ENCODE results near the gene TATDN2. TPM values are rescaled to one million over a fixed set of nuclear protein-coding genes. Genes with fewer than 3 reads are reported as not detected.
"Not testable (repeated sequence)": the region's sequence is repeated elsewhere in the genome, so short reads cannot be mapped to it uniquely, and the experiment has no call there.

The TATDN2 gene
- polyA plus RNA-seq, 6 donors from 2014 or later, result 5.5 to 12.4 (median 9.7) TPM

DNA sequence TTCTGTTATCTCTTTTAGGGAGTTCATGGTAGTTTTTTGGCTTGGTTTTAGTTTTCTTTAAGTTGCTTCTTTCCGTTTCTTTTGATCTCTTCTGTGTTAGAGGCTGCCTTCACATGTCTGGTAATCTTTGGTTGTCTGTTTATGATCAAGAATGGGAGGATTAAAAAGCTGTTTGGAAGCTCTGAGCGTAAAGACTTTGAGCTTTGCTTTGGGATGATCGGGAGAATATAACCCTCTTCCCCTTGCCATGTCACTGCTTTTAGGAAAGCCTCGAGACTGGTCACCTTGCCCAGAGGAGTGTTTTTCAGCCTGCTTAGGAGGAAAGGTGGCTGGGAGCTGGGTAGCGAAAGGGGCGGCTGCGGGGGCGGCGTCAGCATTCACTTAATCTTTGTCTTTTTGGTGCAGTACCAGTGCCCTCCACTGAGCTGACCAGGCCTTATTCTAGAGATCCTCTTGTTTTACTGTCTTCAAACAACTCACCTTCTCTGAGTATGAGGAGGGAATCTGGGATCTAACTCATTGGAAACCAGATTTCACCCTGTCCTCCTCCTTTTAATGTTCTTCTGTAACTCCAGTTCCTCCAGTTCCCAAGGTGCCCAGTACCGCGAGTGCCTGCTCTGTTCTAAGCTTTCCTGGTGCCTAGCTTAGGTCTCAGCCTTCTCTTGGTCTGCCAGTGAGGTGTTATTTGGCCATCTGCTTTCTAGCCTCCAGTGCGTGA, 15.5 kb downstream of the TATDN2 start:
- DNase-seq (peak; percentile 7), ATAC-seq (ENCODE audit: low read depth in 2 of 2) (peak; percentile 75 to 78)
- H3K27ac Mint-ChIP-seq, result peak overlapping the region in 5 of 6 donors; percentile 1 to 79 (median 75)
- peaks cover 40 to 71% (median 65%) of the 10 kb centered on the region in 3 donors for H3K4me1 Mint-ChIP-seq
- no peak overlapping the region for H3K4me3 Mint-ChIP-seq
- no peaks in the 10 kb centered on the region for H3K9me3 Mint-ChIP-seq
- no peaks in the 10 kb centered on the region for H3K27me3 Mint-ChIP-seq
- H3K36me3 Mint-ChIP-seq, result peaks cover 40 to 51% of the 10 kb centered on the region in 2 donors

- no peak for ATAC-seq (ENCODE audit: low read depth in 2 of 2)
- H3K27ac Mint-ChIP-seq, result peak overlapping the region in 1 of 6 donors; percentile 22
- peaks cover 30 to 40% of the 10 kb centered on the region in 2 donors for H3K36me3 Mint-ChIP-seq
- no peaks in the 10 kb centered on the region for H3K9me3 Mint-ChIP-seq
- H3K27me3 Mint-ChIP-seq, result no peaks in the 10 kb centered on the region
- peaks cover 33 to 64% (median 58%) of the 10 kb centered on the region in 3 donors for H3K4me1 Mint-ChIP-seq
- no peak overlapping the region for H3K4me3 Mint-ChIP-seq
- DNase-seq, result no peak
Measured at GRCh38 chr3:10265833-10266232, 17.6 kb downstream of the TATDN2 start.

- peaks cover 26 to 29% of the 10 kb centered on the region in 2 donors for H3K36me3 Mint-ChIP-seq
Measured at GRCh38 chr3:10266936-10267335, 18.7 kb downstream of the TATDN2 start.

GRCh38 chr3:10268116-10268515, 19.9 kb downstream of the TATDN2 start:
- H3K36me3 Mint-ChIP-seq, result peaks cover 26 to 27% of the 10 kb centered on the region in 2 donors
- no peak overlapping the region for H3K27ac Mint-ChIP-seq

More at GRCh38 chr3:10266936-10267335, 18.7 kb downstream of the TATDN2 start:
- DNase-seq; H3K9me3 Mint-ChIP-seq; ATAC-seq (ENCODE audit: low read depth in 2 of 2); H3K27me3 Mint-ChIP-seq: not testable (repeated sequence)
- peaks cover 27 to 58% (median 54%) of the 10 kb centered on the region in 3 donors for H3K4me1 Mint-ChIP-seq
- H3K4me3 Mint-ChIP-seq, result peak overlapping the region in 1 of 8 donors; percentile 25
- peak overlapping the region in 2 of 6 donors; percentile 31 to 49 for H3K27ac Mint-ChIP-seq

DNA sequence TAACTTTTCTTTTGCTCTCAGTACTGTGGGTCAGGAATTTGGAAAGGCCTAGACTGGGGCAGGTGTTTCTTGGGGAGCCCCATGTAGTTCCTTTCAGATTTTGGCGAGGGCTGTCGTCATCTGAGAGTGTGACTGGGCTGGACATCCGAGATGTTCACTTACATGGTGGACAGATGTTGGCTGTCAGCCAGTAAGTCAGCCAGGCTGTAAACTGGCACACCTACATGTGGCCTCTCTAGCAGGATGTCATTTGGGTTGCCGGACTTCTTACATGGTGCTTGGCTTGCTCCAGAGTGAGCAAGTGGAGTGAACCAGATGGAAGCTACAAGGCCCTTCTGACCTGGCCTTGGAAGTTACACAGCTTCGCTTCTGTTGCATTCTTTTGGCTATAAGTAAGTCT, 20.7 kb downstream of the TATDN2 start:
- H3K36me3 Mint-ChIP-seq, result peaks cover 21% of the 10 kb centered on the region in 2 donors

More at GRCh38 chr3:10268116-10268515, 19.9 kb downstream of the TATDN2 start:
- Mint-ChIP-seq H3K4me1 (peaks cover 26 to 55% (median 50%) of the 10 kb centered on the region in 3 donors), H3K9me3 (no peaks in the 10 kb centered on the region), H3K27me3 (no peaks in the 10 kb centered on the region), H3K4me3 (no peak overlapping the region)
- no peak for DNase-seq
- ATAC-seq (ENCODE audit: low read depth in 2 of 2), result no peak

GRCh38 chr3:10269443-10269842, 21.2 kb downstream of the TATDN2 start:
- peak overlapping the region in 2 of 6 donors; percentile 12 to 28 for H3K27ac Mint-ChIP-seq
- peaks cover 16 to 18% of the 10 kb centered on the region in 2 donors for H3K36me3 Mint-ChIP-seq
- ATAC-seq (ENCODE audit: low read depth in 2 of 2), result no peak
- H3K4me3 Mint-ChIP-seq, result no peak overlapping the region
- DNase-seq, result no peak
- H3K4me1 Mint-ChIP-seq, result peaks cover 25 to 55% (median 52%) of the 10 kb centered on the region in 3 donors
- no peaks in the 10 kb centered on the region for H3K9me3 Mint-ChIP-seq
- H3K27me3 Mint-ChIP-seq, result no peaks in the 10 kb centered on the region

More for the DNA sequence above, 20.7 kb downstream of the TATDN2 start:
- Mint-ChIP-seq H3K27ac (peak overlapping the region in 2 of 6 donors; percentile 12), H3K4me1 (peaks cover 25 to 55% (median 51%) of the 10 kb centered on the region in 3 donors), H3K9me3 (no peaks in the 10 kb centered on the region), H3K27me3 (no peaks in the 10 kb centered on the region), H3K4me3 (no peak overlapping the region)
- no peak for ATAC-seq (ENCODE audit: low read depth in 2 of 2)
- DNase-seq, result no peak

- H3K36me3 Mint-ChIP-seq, result not testable (repeated sequence)
Measured at GRCh38 chr3:10272476-10272875, 24.2 kb downstream of the TATDN2 start.

DNA sequence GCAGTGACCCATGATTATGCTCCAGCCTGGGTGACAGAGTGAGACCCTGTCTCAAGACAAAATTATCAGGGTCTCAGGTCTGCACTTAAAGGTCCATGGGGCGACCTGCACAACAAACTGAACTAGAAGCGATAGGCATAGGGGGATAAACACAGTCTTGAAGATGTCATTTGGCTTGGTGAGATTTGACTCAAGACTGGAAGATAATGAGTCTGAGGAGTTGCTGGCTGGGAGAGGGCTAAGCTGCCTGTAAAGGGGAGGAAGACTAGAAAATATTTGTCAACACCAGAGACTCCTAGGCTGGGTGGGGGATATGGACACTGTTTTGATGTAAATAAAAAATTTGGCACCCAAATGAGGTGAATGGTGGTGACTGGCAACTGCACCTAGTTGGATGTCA, 24.7 kb downstream of the TATDN2 start:
- peaks cover 17 to 38% (median 34%) of the 10 kb centered on the region in 3 donors for H3K4me1 Mint-ChIP-seq
- H3K27me3 Mint-ChIP-seq, result no peaks in the 10 kb centered on the region
- no peak for ATAC-seq (ENCODE audit: low read depth in 2 of 2)
- H3K27ac Mint-ChIP-seq, result peak overlapping the region in 5 of 6 donors; percentile 47 to 91 (median 71)
- H3K36me3 Mint-ChIP-seq, result peaks cover 4 to 8% of the 10 kb centered on the region in 2 donors
- no peak for DNase-seq
- no peaks in the 10 kb centered on the region for H3K9me3 Mint-ChIP-seq
- peak overlapping the region in 7 of 8 donors; percentile 8 to 71 (median 21) for H3K4me3 Mint-ChIP-seq

More at GRCh38 chr3:10272476-10272875, 24.2 kb downstream of the TATDN2 start:
- peaks cover 20 to 42% (median 36%) of the 10 kb centered on the region in 3 donors for H3K4me1 Mint-ChIP-seq
- not testable (repeated sequence) for H3K27me3 Mint-ChIP-seq; DNase-seq; ATAC-seq (ENCODE audit: low read depth in 2 of 2); H3K9me3 Mint-ChIP-seq
- H3K4me3 Mint-ChIP-seq, result peak overlapping the region in 1 of 8 donors; percentile 5
- peak overlapping the region in 2 of 6 donors; percentile 47 to 60 for H3K27ac Mint-ChIP-seq

GRCh38 chr3:10273702-10274305, 25.5 kb downstream of the TATDN2 start:
- peaks cover 4 to 8% of the 10 kb centered on the region in 2 donors for H3K36me3 Mint-ChIP-seq
- H3K4me1 Mint-ChIP-seq, result peaks cover 17 to 32% (median 30%) of the 10 kb centered on the region in 3 donors

GRCh38 chr3:10274601-10275000, 26.3 kb downstream of the TATDN2 start:
- no peak for DNase-seq
- Mint-ChIP-seq H3K4me3 (peak overlapping the region in 2 of 8 donors; percentile 29 to 65), H3K27ac (peak overlapping the region in 3 of 6 donors; percentile 41 to 84 (median 43)), H3K9me3 (no peaks in the 10 kb centered on the region), H3K27me3 (no peaks in the 10 kb centered on the region), H3K36me3 (peaks cover 4 to 8% of the 10 kb centered on the region in 2 donors), H3K4me1 (peaks cover 17 to 27% (median 27%) of the 10 kb centered on the region in 3 donors)
- no peak for ATAC-seq (ENCODE audit: low read depth in 2 of 2)

More at GRCh38 chr3:10273702-10274305, 25.5 kb downstream of the TATDN2 start:
- H3K4me3 Mint-ChIP-seq, result peak overlapping the region in 7 of 8 donors; percentile 8 to 65 (median 21)
- peak overlapping the region in 3 of 6 donors; percentile 47 to 84 (median 60) for H3K27ac Mint-ChIP-seq
- DNase-seq, result no peak
- H3K27me3 Mint-ChIP-seq, result no peaks in the 10 kb centered on the region
- ATAC-seq (ENCODE audit: low read depth in 2 of 2), result no peak
- H3K9me3 Mint-ChIP-seq, result no peaks in the 10 kb centered on the region

DNA sequence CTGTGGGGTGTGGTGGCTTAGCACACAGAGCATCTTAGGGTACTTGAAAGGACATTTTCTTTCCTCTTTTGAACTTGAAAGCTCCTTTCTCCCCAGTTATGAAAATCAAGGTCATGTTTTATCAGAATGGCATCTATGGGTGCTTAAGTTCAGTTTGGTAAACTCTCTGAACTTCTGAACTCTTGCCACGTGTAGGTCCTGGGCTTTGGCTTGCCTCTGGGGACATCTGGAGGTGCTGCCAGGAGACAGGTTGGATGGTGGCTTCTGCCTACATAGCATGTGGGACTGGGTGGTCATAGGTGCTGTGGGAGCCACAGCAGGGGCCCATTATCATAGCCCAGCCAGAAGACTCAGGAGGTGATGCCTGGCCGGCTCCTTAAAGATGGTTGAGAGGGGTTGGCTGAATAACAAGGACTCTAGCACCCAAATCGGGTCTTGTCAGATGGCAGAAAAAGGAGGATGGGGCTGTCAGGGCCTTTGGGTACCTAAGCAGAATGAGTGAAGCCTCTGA, 28.9 kb downstream of the TATDN2 start:
- Mint-ChIP-seq H3K27me3 (no peaks in the 10 kb centered on the region), H3K27ac (peak overlapping the region in 2 of 6 donors; percentile 28 to 79), H3K36me3 (peaks cover 0 to 8% of the 10 kb centered on the region in 2 donors), H3K4me3 (no peak overlapping the region), H3K4me1 (peaks cover 17 to 27% (median 22%) of the 10 kb centered on the region in 3 donors), H3K9me3 (no peaks in the 10 kb centered on the region)
- no peak for ATAC-seq (ENCODE audit: low read depth in 2 of 2)
- DNase-seq, result no peak

DNA sequence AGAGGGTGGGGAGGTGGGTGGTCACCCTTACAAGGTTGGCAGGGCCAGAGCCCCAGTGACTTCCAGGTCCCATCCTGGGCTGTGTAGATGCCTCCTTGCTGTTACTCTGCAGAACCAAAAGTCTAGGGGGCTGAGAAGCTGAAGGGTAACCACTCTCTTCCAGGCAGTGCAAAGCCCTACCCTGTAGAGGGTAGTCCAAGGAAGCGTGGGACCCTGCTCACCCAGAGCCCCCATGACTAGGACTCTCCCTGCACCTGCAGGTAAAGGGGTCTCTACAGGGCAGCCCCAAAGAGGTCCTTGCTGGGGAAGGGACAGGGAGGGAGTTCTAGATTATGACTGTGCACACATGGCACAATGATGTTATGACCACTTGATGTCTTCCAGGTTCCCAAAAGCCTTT, 30.2 kb downstream of the TATDN2 start:
- Mint-ChIP-seq H3K4me3 (no peak overlapping the region), H3K4me1 (peaks cover 9 to 17% (median 12%) of the 10 kb centered on the region in 3 donors), H3K9me3 (no peaks in the 10 kb centered on the region), H3K27ac (no peak overlapping the region), H3K36me3 (no peaks in the 10 kb centered on the region), H3K27me3 (no peaks in the 10 kb centered on the region)
- no peak for DNase-seq
- no peak for ATAC-seq (ENCODE audit: low read depth in 2 of 2)

- Mint-ChIP-seq H3K4me1 (peaks cover 4 to 12% (median 6%) of the 10 kb centered on the region in 3 donors), H3K4me3 (no peak overlapping the region), H3K9me3 (no peaks in the 10 kb centered on the region), H3K27me3 (no peaks in the 10 kb centered on the region), H3K27ac (peak overlapping the region in 1 of 6 donors; percentile 6), H3K36me3 (no peaks in the 10 kb centered on the region)
- ATAC-seq (ENCODE audit: low read depth in 2 of 2) (no peak), DNase-seq (no peak)
Measured at GRCh38 chr3:10279384-10280176, 31.3 kb downstream of the TATDN2 start.

All from naive B cell (primary cell).